Measurements from ENCODE around the gene CATSPERD. TPM values are rescaled to one million over a fixed set of nuclear protein-coding genes. Genes with fewer than 3 reads are reported as not detected.

Gene CATSPERD
- total and polyA plus RNA-seq, 9 of the 15 experiments (the other 6 are each of a cell fraction or from before 2014, with no cell fraction given) = not detected

- TF ChIP-seq, protein P1, sequence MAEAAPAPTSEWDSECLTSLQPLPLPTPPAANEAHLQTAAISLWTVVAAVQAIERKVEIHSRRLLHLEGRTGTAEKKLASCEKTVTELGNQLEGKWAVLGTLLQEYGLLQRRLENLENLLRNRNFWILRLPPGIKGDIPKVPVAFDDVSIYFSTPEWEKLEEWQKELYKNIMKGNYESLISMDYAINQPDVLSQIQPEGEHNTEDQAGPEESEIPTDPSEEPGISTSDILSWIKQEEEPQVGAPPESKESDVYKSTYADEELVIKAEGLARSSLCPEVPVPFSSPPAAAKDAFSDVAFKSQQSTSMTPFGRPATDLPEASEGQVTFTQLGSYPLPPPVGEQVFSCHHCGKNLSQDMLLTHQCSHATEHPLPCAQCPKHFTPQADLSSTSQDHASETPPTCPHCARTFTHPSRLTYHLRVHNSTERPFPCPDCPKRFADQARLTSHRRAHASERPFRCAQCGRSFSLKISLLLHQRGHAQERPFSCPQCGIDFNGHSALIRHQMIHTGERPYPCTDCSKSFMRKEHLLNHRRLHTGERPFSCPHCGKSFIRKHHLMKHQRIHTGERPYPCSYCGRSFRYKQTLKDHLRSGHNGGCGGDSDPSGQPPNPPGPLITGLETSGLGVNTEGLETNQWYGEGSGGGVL (CRISPR knock-in tag; IDR thresholded peaks at IDR 0.05) = no peak
- TF ChIP-seq DNMT1 (IDR thresholded peaks at IDR 0.05) (no peak), ZNF324 (CRISPR knock-in tag; IDR thresholded peaks at IDR 0.05) (no peak), FOXK1 (CRISPR knock-in tag; IDR thresholded peaks at IDR 0.05; ENCODE audit: borderline replicate concordance) (no peak), ZKSCAN8 (CRISPR knock-in tag; IDR thresholded peaks at IDR 0.05) (no peak), ATF7 (IDR thresholded peaks at IDR 0.05) (peak; percentile 57; the same call in 1 of the 2 replicates), DIDO1 (tag; IDR thresholded peaks at IDR 0.05; ENCODE audit: low read depth) (no peak), ZNF24 (IDR thresholded peaks at IDR 0.05) (no peak), KDM1A (IDR thresholded peaks at IDR 0.05) (no peak), ZSCAN29 (IDR thresholded peaks at IDR 0.05) (no peak), ZEB2 (IDR thresholded peaks at IDR 0.05) (no peak), NR3C1 (CRISPR knock-in tag; IDR thresholded peaks at IDR 0.05) (no peak), MTA1 (IDR thresholded peaks at IDR 0.05; ENCODE audit: borderline replicate concordance) (no peak), SAP30 (IDR thresholded peaks at IDR 0.05; ENCODE audit: borderline replicate concordance, insufficient read depth, low read depth, low read length, poor library complexity, severe bottlenecking) (peak; percentile 84), ATF1 (CRISPR knock-in tag; IDR thresholded peaks at IDR 0.05) (peak; percentile 76), ATF1 (tag; IDR thresholded peaks at IDR 0.05) (peak; percentile 93), ZNF436 (CRISPR knock-in tag; IDR thresholded peaks at IDR 0.05) (no peak), PRMT5 (CRISPR knock-in tag; IDR thresholded peaks at IDR 0.05) (no peak), NR2C1 (IDR thresholded peaks at IDR 0.05) (no peak), NR2C1 (tag; IDR thresholded peaks at IDR 0.05) (no peak), KDM2B (CRISPR knock-in tag; IDR thresholded peaks at IDR 0.05) (no peak), SMARCA4 (IDR thresholded peaks at IDR 0.05) (no peak)
- TF ChIP-seq, protein P2, sequence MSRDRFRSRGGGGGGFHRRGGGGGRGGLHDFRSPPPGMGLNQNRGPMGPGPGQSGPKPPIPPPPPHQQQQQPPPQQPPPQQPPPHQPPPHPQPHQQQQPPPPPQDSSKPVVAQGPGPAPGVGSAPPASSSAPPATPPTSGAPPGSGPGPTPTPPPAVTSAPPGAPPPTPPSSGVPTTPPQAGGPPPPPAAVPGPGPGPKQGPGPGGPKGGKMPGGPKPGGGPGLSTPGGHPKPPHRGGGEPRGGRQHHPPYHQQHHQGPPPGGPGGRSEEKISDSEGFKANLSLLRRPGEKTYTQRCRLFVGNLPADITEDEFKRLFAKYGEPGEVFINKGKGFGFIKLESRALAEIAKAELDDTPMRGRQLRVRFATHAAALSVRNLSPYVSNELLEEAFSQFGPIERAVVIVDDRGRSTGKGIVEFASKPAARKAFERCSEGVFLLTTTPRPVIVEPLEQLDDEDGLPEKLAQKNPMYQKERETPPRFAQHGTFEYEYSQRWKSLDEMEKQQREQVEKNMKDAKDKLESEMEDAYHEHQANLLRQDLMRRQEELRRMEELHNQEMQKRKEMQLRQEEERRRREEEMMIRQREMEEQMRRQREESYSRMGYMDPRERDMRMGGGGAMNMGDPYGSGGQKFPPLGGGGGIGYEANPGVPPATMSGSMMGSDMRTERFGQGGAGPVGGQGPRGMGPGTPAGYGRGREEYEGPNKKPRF (IDR thresholded peaks at IDR 0.05; ENCODE audit: low read depth, low read length) = no peak
Observed at GRCh38 chr19:5686647-5687359, 33.6 kb upstream of the CATSPERD start (continued).

Data from K562 (cell line).